Measurements from ENCODE around the gene CHD3.

Gene CHD3

DNA sequence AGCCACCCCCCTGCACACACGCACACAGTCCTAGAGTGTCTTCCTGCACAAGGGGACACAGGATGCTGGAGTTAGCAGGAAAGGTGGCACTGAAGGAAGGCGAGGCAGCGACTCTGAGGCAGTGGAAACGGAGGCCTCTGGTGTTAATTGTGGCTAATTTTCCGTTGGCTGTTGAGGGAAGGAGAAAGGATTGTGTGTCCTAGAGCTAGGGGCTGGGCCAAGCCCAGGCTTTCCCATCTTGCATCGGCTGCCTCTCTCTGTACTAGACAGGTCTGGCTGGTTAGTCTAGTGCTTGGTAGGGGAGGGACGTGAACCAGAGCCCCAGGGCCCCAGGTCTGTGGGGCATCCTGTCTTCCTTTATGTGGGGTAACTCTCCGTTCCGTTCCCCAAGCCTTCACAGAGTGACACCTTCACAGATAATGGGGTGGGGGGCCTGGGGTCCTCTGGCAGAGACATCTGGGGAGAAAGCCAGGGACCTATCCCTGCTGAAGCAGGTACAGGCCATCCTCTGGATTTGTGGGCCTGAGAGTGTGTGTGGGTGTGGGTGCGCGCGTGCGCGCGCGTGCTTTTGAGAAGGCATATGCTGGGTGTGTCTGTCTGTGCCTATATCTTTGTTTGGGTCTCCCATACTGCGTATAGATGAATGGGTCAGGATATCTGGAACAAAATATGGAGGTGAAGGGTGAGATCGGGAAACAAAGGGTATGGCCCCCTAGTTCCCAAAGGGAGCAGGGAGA lies at the start of gene CHD3:
Gene CHD3, plus strand, starts transcription at position 606 of the 737 bp plus-strand sequence. CDS start 212 bp downstream, outside the sequence.
- peak; percentile 9 for DNase-seq (ENCODE audit: low spot score)

DNA sequence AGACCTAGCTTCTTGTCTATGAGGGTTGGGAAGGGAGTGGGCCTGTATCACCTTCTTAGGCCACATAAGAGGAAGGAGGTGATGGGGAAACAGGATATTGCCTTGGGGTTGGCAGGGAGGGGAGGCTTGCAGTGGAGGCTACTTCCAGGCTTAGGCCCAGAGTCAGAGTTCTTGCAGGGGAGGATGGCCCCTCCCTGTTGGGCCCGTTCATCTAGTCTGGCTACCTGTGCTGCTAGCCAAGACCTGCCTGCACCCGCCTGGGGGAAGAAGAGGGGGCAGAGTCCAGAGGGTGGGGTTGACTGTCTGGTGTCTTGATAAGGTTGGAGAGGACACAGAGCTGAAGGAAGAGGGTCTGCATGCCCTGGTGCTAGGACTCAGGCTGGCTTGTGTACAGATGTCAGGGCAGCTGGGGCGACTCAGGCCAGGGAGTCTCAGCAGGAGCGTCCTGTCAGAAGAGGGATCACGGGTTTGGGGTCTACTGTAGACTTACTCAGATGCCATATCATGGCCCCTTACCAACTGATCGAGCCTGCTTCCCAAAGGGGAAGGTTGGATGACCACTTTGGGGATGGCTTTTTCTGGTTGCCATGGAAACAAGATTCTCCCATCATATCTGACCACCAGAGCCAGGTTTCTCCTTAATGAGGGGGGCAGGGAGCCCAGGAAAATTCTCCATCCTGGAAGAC lies 49.3 kb upstream of the CHD3 start:
- DNase-seq (ENCODE audit: low spot score): peak; percentile 39

DNA sequence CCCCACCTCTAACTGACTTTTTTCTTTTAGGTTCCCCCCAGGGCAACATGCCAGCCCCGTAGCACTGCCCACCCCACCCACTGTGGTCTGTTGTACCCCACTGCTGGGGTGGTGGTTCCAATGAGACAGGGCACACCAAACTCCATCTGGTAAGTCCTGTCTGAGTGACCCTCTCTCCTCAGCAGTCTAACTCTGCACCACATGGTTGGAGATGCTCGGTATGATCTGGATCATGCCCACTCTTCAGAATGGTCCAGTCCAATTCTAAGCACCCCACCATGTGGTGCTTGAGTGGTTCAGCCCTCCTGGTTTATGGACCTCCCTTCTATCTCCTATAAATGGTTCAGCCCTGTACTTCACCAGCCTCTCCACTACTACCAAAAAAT lies 48.7 kb upstream of the CHD3 start:
- no peak for DNase-seq (ENCODE audit: low spot score)

DNA sequence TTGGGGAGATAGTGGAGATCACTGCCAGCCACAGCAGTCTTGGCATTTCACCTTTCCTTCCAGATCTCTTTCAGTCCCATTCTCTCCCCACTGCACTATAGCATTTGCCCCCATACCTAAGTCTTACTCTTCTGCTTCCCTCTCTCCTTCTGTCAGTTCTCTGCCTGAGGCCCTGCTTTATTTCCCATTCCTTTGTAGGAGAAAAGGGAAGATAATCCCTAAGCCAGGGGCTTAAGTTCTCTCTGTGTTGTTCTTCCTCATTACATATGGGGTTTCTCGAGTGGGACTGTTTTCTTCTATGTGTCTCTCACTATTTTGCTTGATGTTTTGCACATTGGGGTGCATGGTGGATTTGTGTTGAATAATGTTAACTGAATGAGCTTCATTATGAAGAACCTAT lies 48.1 kb upstream of the CHD3 start:
- DNase-seq (ENCODE audit: low spot score): no peak

DNA sequence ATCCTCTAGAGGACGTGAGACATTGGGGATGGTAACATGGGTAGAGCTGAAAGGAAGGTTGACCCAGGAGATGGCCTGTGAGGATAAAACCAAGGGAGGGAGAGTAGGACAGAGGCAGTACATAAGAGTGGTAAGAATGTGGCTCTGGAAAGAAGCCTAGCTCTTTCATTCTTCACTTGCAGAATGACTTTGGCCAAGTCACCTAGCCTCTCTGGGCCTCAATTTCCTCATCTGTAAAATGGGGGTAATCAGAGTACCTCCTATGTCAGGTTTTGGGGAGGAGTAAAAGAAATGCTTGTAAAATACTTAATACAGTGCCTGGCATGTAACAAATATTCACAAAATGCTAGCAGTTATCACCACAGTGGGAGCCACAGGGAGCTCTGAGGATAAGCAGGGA lies 47.7 kb upstream of the CHD3 start:
- DNase-seq (ENCODE audit: low spot score): no peak

DNA sequence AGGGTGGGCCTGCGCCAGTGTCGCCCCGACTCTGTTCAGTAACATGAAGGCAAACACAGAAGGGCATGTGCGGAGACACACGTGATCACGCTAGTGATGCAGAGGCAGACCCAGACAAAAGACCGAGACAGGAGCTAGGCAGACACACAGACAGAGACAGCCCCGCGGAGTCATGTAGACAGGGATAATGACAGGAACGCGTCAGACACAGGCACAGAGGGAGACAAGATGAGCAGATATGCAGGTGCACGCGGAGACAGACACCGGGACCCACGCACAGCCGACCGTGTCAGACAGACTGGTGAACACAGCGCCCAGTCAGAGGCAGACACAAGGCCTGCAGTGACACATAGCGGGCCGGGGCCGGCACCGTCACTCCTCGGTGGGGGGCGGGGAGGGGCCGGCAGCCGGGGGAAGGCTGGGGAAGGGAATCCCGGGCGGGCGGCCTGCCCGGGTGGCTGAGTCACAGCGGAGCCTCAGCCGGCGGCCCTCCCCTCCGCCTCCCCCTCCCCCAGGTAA lies 47.1 kb upstream of the CHD3 start:
- DNase-seq (ENCODE audit: low spot score): peak; percentile 85

DNA sequence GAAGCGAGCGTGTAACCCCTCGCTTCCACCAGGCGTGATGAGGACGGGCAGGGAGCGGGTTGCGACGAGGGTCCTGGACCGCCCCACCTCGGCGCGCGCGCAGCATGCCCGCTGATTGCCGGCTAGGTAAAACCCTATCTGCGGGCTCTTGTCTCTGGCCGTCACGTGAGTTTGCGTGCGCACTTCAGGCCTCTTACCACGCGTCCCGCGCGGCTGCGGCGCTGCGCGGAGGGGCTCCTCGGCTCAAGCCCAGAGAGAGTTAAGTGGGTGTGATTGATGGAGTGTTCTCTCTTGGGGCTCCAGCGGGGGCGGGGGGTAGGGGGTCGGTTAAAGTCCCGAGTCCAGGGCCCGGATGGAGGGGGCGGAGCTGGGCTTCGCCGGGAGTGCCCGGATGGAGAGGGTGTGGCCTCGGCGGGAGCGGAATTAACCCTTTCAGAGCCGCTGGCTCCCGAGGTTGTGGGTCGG lies 46.6 kb upstream of the CHD3 start:
- peak; percentile 92 for DNase-seq (ENCODE audit: low spot score)

DNA sequence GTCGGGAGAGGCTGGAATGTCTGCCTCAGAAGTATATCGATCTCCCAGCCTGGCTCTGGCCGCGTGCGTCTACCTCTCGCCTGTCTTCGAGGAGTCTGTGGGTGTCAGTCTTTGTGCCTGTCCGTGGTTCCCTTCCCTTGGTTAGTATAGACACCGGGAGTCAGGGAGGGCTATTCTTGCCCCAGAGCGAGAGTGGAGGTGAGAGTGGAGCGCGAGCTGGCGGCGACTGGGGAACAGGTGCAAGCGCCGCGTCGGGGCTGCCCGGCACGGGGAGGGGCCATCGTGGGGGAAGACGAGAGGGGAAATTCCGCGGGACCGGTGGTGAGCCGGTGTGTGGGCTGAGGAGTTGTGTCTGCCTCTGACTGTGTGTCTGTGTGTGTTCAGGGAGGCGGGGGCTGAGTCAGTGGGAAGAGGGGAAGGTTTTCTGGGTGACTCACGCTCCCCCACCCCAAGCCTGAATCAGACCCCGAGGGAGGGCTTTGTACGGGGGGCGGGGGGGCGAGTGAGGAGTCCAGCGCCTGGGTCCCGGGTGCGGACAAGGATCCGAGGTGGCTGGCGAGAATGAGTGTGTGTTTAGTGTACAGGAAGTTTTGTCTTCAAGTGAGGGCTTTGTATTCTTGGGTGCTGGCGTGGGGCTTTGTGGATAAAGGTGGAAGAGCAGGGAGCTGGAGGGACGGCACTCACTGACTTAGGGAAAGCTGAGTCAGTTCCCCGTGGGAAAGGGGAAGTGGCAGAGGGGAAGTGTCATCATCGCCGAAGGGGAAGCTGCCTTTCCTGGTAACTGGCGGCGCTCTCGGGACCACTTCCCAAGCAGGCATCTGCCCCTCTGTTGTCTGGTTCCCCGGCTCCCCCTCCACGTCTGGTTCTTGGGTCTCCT lies 46.0 kb upstream of the CHD3 start:
- peak; percentile 72 for DNase-seq (ENCODE audit: low spot score)

DNA sequence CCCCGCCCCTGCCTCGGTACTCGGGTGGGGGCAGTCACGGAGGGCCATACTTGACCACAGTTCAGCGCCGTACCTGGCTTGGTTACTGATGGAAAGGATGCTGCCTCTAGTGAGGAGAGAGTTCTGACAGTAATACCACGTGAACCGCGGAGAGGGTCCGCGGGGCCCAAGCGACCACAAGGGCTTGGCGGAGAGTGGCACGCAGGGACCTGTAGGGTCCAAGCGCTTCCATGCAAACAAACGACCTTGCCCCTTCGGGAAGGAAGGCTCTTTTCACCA lies 45.4 kb upstream of the CHD3 start:
- DNase-seq (ENCODE audit: low spot score): no peak

DNA sequence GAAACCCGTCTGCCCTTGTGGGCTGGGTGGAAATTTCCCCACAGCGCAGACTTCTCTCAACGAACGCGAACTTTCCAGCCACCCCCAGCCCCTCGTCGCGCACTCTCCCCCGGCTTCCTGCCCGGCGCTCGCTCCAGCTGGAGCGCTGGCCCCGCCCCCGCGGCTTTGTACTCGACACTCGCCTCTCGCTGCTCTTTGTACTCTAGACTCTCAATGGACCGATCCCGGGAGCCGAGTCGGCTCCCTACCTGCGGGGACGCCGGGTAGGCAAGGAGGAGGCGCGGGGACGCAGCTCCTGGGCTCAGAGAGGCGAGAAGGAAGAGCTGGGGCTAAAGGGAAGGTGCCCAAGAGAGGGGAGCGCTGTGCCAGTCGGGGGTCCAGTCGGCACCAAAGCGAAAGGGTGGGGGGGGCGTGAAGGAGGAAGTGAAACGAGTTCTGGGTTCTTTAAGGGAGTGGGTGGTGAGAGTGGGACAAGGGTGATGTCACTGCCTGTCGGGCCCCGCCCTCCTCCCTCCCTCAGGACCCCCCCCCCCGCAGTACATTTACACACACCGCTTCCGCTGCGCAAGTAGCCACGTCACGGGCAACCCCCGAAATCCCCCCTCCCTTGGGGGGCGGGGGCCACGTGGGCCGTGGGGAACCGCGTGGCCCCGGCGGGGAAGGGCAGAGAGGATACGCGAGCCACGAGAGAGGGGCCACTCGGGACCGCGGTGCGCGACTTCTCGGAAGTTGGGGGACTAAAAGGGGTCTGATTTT lies 44.9 kb upstream of the CHD3 start:
- DNase-seq (ENCODE audit: low spot score): peak; percentile 82

DNA sequence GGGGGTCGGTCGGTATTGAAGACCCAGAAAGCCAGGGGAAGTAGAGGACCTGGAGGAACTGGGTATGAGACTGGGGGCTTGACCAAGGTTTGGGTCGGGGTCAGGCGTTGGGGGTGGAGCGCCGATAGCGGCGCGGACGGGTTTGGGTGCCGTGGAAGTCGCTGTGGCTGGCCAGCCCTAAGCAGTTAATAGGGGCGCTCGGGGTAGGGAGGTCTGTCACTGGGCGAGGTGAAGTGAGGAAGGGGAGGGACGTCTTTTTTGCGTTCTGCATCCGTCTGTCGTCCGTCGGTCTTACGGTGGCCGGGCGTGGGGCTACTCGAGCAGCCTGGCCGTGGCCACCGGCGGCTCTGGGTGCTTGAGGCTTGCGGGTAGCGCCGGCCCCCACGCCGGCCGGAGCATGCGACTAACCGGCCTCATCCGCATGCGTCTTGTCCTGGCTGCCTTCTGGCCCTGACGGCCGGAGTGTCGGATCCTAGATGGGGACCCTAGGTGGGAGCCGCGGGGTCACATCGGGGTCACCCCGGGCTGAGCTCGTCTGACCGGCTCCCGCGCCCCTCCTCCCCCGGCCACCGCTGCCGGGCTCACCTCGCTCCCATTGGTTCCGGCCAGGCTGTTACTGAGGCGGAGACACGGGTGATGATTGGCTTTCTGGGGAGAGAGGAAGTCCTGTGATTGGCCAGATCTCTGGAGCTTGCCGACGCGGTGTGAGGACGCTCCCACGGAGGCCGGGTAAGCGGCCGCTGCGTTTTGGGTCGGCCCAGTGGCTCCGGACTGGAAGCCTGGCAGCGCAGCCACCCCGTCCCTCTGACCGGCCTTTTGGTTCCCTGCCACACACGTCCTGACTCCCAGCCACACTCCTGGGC lies 44.1 kb upstream of the CHD3 start:
- peak; percentile 95 for DNase-seq (ENCODE audit: low spot score)

DNA sequence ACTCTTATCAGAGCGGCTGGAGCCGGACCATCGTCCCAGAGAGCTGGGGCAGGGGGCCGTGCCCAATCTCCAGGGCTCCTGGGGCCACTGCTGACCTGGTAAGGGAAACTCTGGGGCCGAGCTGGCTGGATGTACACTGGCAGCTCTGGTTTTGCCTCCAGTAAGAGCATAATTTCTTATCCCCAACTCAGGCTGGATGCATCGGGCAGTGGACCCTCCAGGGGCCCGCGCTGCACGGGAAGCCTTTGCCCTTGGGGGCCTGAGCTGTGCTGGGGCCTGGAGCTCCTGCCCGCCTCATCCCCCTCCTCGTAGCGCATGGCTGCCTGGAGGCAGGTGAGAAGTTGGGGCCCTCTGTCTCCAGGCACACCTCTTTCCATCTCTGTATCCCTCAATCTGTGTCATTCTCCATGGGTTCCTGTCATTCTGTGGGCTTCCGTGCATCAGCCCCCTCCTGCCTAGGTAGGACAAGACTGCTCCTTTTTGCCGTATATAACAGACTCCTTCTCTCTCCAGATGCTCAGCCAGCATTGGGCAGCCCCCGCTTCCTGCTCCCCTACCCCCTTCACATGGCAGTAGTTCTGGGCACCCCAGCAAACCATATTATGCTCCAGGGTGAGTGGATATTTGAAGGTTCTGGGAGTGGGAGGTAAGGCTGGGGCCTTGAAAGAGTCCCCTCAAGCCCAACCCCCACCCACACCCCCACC lies 43.1 kb upstream of the CHD3 start:
- no peak for DNase-seq (ENCODE audit: low spot score)

DNA sequence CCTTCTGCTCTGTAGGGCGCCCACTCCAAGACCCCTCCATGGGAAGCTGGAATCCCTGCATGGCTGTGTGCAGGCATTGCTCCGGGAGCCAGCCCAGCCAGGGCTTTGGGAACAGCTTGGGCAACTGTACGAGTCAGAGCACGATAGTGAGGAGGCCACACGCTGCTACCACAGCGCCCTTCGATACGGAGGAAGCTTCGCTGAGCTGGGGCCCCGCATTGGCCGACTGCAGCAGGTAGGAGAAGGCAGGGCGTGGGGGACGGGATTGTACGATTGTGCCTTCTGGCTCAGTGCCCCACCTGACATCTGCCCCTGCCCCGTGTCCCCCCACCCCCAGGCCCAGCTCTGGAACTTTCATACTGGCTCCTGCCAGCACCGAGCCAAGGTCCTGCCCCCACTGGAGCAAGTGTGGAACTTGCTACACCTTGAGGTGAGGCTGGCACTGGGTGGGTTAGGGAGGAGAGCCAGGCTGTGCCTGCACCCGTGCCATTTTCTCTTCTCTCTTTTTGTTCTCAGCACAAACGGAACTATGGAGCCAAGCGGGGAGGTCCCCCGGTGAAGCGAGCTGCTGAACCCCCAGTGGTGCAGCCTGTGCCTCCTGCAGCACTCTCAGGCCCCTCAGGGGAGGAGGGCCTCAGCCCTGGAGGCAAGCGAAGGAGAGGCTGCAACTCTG lies 42.4 kb upstream of the CHD3 start:
- no peak for DNase-seq (ENCODE audit: low spot score)

DNA sequence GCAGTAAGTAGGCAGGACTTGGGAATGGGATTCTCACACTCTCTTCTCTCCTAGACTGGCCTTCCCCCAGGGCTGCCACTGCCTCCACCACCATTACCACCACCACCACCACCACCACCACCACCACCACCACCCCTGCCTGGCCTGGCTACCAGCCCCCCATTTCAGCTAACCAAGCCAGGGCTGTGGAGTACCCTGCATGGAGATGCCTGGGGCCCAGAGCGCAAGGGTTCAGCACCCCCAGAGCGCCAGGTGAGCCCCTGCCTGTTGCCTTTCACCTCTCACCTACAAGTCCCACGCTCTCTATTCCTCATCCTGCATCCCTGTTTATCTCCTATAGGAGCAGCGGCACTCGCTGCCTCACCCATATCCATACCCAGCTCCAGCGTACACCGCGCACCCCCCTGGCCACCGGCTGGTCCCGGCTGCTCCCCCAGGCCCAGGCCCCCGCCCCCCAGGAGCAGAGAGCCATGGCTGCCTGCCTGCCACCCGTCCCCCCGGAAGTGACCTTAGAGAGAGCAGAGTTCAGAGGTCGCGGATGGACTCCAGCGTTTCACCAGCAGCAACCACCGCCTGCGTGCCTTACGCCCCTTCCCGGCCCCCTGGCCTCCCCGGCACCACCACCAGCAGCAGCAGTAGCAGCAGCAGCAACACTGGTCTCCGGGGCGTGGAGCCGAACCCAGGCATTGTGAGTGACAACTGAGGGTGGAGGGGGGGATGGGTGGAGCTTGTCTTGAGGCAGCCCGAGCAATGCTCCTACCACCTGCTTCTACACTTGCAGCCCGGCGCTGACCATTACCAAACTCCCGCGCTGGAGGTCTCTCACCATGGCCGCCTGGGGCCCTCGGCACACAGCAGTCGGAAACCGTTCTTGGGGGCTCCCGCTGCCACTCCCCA lies 41.6 kb upstream of the CHD3 start:
- no peak for DNase-seq (ENCODE audit: low spot score)

DNA sequence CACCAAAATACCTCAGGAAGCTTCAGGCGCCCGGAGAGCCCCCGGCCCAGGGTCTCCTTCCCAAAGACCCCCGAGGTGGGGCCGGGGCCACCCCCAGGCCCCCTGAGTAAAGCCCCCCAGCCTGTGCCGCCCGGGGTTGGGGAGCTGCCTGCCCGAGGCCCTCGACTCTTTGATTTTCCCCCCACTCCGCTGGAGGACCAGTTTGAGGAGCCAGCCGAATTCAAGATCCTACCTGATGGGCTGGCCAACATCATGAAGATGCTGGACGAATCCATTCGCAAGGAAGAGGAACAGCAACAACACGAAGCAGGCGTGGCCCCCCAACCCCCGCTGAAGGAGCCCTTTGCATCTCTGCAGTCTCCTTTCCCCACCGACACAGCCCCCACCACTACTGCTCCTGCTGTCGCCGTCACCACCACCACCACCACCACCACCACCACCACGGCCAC lies 40.4 kb upstream of the CHD3 start:
- no peak for DNase-seq (ENCODE audit: low spot score)

DNA sequence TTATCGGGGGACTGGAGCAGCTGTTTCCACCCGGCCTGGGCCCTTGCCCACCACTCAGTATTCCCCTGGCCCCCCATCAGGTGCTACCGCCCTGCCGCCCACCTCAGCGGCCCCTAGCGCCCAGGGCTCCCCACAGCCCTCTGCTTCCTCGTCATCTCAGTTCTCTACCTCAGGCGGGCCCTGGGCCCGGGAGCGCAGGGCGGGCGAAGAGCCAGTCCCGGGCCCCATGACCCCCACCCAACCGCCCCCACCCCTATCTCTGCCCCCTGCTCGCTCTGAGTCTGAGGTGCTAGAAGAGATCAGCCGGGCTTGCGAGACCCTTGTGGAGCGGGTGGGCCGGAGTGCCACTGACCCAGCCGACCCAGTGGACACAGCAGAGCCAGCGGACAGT lies 39.9 kb upstream of the CHD3 start:
- no peak for DNase-seq (ENCODE audit: low spot score)

DNA sequence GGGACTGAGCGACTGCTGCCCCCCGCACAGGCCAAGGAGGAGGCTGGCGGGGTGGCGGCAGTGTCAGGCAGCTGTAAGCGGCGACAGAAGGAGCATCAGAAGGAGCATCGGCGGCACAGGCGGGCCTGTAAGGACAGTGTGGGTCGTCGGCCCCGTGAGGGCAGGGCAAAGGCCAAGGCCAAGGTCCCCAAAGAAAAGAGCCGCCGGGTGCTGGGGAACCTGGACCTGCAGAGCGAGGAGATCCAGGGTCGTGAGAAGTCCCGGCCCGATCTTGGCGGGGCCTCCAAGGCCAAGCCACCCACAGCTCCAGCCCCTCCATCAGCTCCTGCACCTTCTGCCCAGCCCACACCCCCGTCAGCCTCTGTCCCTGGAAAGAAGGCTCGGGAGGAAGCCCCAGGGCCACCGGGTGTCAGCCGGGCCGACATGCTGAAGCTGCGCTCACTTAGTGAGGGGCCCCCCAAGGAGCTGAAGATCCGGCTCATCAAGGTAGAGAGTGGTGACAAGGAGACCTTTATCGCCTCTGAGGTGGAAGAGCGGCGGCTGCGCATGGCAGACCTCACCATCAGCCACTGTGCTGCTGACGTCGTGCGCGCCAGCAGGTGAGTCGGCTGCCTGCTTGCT lies 39.3 kb upstream of the CHD3 start:
- no peak for DNase-seq (ENCODE audit: low spot score)
